ENCODE results near the gene RAB38. TPM values are rescaled to one million over a fixed set of nuclear protein-coding genes. Genes with fewer than 3 reads are reported as not detected.
A peak's percentile ranks its signal among the peaks of the same experiment; 100 is the strongest.

Gene RAB38
- total and polyA plus RNA-seq, 2 donors (not counting 1 experiment from before 2014, with no cell fraction given): 1.9 to 10.1 TPM

DNA sequence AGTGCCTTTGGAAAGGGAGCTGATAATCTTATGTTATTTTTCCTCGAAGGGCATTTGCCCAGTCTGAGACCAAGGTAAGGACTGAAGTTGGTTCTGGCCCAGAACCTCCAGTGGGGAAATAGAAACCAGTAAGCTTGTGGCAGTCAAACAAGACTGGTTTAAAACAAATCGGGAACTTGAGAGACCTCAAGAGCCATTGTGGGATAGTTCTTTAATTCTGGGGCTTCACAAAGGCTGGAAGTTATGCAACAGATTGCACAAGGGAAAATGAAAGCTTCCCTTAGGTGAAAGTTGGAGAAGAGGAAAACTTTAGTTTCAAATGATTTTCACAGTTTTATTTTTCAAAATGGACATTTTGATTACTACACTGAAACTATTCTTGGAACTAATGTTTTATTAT is 33.5 kb upstream of the RAB38 start:
- TF ChIP-seq, protein P1, sequence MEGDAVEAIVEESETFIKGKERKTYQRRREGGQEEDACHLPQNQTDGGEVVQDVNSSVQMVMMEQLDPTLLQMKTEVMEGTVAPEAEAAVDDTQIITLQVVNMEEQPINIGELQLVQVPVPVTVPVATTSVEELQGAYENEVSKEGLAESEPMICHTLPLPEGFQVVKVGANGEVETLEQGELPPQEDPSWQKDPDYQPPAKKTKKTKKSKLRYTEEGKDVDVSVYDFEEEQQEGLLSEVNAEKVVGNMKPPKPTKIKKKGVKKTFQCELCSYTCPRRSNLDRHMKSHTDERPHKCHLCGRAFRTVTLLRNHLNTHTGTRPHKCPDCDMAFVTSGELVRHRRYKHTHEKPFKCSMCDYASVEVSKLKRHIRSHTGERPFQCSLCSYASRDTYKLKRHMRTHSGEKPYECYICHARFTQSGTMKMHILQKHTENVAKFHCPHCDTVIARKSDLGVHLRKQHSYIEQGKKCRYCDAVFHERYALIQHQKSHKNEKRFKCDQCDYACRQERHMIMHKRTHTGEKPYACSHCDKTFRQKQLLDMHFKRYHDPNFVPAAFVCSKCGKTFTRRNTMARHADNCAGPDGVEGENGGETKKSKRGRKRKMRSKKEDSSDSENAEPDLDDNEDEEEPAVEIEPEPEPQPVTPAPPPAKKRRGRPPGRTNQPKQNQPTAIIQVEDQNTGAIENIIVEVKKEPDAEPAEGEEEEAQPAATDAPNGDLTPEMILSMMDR (conservative IDR thresholded peaks at IDR 0.05 in 1 of 2, IDR thresholded peaks at IDR 0.05 in 1 of 2; ENCODE audit: low read depth in 1 of 2, low read length in 2 of 2): no peak
- no peak for TF ChIP-seq EZH2 (IDR thresholded peaks at IDR 0.05; ENCODE audit: low read length, missing control alignments)
- DNase-seq (ENCODE audit: low read depth in 2 of 2): peak in 1 of 2 donors; percentile 2
- Histone ChIP-seq H3K4me2 (ENCODE audit: extremely low read depth, insufficient read depth, low read length) (no peak overlapping the region), H2AFZ (ENCODE audit: low read length) (no peak overlapping the region), H3K36me3 (ENCODE audit: control insufficient read depth, insufficient read depth, low read length) (no peaks in the 10 kb centered on the region), H3K9me3 (ENCODE audit: control insufficient read depth, insufficient read depth, low read depth, low read length) (no peaks in the 10 kb centered on the region), H3K9ac (ENCODE audit: insufficient read depth, low read length) (no peak overlapping the region), H3K4me1 (ENCODE audit: control insufficient read depth, extremely low read depth, insufficient read depth, low read length) (no peaks in the 10 kb centered on the region), H3K4me3 (replicated peaks in 1 of 4; ENCODE audit: control extremely low read depth in 1 of 4, insufficient read depth in 1 of 4, low read depth in 3 of 4, low read length in 4 of 4) (no peak overlapping the region), H4K20me1 (ENCODE audit: control insufficient read depth, extremely low read depth, insufficient read depth, low read length) (no peaks in the 10 kb centered on the region), H3K27me3 (ENCODE audit: control insufficient read depth, insufficient read depth, low read length) (no peaks in the 10 kb centered on the region), H3K79me2 (ENCODE audit: control insufficient read depth, insufficient read depth, low read length) (no peaks in the 10 kb centered on the region), H3K27ac (ENCODE audit: insufficient read depth, low read length) (no peak overlapping the region)

DNA sequence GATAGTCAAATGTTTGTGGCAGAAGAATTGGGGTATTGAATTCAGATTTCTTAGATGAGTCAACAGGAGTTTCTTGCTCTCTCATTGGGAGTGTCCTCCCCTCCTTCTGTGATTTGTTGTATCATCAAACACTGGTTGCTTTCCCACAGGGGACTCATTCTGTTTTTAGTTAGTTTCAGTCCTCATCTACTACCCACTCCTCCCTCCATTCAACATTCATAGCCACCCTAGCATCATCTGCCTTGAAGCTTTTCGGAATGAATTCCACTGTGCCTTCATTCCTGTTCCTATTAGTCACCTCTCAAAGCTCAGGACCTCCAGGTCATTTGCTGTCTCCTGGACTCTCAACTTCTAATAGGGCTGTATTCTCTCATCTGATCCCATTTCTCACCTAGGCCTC is 31.5 kb upstream of the RAB38 start:
- no peaks in the 10 kb centered on the region for H3K79me2 ChIP-seq (ENCODE audit: control insufficient read depth, insufficient read depth, low read length)
- H3K4me1 ChIP-seq (ENCODE audit: control insufficient read depth, extremely low read depth, insufficient read depth, low read length): no peaks in the 10 kb centered on the region
- no peaks in the 10 kb centered on the region for H4K20me1 ChIP-seq (ENCODE audit: control insufficient read depth, extremely low read depth, insufficient read depth, low read length)
- no peaks in the 10 kb centered on the region for H3K36me3 ChIP-seq (ENCODE audit: control insufficient read depth, insufficient read depth, low read length)
- no peak overlapping the region for H2AFZ ChIP-seq (ENCODE audit: low read length)
- H3K27ac ChIP-seq (ENCODE audit: insufficient read depth, low read length): no peak overlapping the region
- TF ChIP-seq, protein P1 (conservative IDR thresholded peaks at IDR 0.05 in 1 of 2, IDR thresholded peaks at IDR 0.05 in 1 of 2; ENCODE audit: low read depth in 1 of 2, low read length in 2 of 2): no peak
- no peak for TF ChIP-seq EZH2 (IDR thresholded peaks at IDR 0.05; ENCODE audit: low read length, missing control alignments)
- H3K4me3 ChIP-seq (replicated peaks in 1 of 4; ENCODE audit: control extremely low read depth in 1 of 4, insufficient read depth in 1 of 4, low read depth in 3 of 4, low read length in 4 of 4): no peak overlapping the region
- no peak overlapping the region for H3K9ac ChIP-seq (ENCODE audit: insufficient read depth, low read length)
- H3K9me3 ChIP-seq (ENCODE audit: control insufficient read depth, insufficient read depth, low read depth, low read length): no peaks in the 10 kb centered on the region
- no peak overlapping the region for H3K4me2 ChIP-seq (ENCODE audit: extremely low read depth, insufficient read depth, low read length)
- no peaks in the 10 kb centered on the region for H3K27me3 ChIP-seq (ENCODE audit: control insufficient read depth, insufficient read depth, low read length)
- DNase-seq (ENCODE audit: low read depth in 2 of 2): peak in 1 of 2 donors; percentile 21

DNA sequence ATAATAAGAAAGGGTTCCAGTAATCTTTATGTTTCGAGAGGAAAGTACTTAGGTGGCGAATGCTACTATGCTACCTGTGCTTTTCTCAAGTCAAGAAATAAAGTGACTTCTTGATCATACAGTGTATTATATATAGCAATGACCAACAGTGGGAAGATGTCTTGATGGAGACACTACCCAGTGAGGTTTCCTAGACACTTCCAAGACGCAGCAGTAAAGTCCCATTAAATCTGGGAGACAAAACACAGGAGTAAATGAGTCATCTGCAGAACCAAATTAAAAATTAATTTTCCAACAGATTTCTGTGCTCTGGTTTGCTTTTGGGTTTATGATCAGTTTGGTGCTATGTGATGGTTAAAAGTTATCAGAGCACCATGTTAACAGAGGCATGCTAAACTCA is 29.1 kb upstream of the RAB38 start:
- no peaks in the 10 kb centered on the region for H3K9me3 ChIP-seq (ENCODE audit: control insufficient read depth, insufficient read depth, low read depth, low read length)
- H3K36me3 ChIP-seq (ENCODE audit: control insufficient read depth, insufficient read depth, low read length): no peaks in the 10 kb centered on the region
- no peaks in the 10 kb centered on the region for H4K20me1 ChIP-seq (ENCODE audit: control insufficient read depth, extremely low read depth, insufficient read depth, low read length)
- no peak overlapping the region for H2AFZ ChIP-seq (ENCODE audit: low read length)
- no peaks in the 10 kb centered on the region for H3K4me1 ChIP-seq (ENCODE audit: control insufficient read depth, extremely low read depth, insufficient read depth, low read length)
- no peak overlapping the region for H3K4me3 ChIP-seq (replicated peaks in 1 of 4; ENCODE audit: control extremely low read depth in 1 of 4, insufficient read depth in 1 of 4, low read depth in 3 of 4, low read length in 4 of 4)
- no peak overlapping the region for H3K27ac ChIP-seq (ENCODE audit: insufficient read depth, low read length)
- no peaks in the 10 kb centered on the region for H3K27me3 ChIP-seq (ENCODE audit: control insufficient read depth, insufficient read depth, low read length)
- no peaks in the 10 kb centered on the region for H3K79me2 ChIP-seq (ENCODE audit: control insufficient read depth, insufficient read depth, low read length)
- H3K4me2 ChIP-seq (ENCODE audit: extremely low read depth, insufficient read depth, low read length): no peak overlapping the region
- H3K9ac ChIP-seq (ENCODE audit: insufficient read depth, low read length): no peak overlapping the region
- no peak for DNase-seq (ENCODE audit: low read depth in 2 of 2)
- no peak for TF ChIP-seq EZH2 (IDR thresholded peaks at IDR 0.05; ENCODE audit: low read length, missing control alignments)
- TF ChIP-seq, protein P1 (conservative IDR thresholded peaks at IDR 0.05 in 1 of 2, IDR thresholded peaks at IDR 0.05 in 1 of 2; ENCODE audit: low read depth in 1 of 2, low read length in 2 of 2): no peak

Measured in fibroblast of lung (primary cell).